GM21825 (cell line): ENCODE measurements around the gene NEK4.

Source experiments
- ATAC-seq: cut with Tn5 transposase; IDR thresholded peaks from one replicate; pipeline ENCODE4 v1.9.1; 2021; ENCODE audit warnings: mild to moderate bottlenecking, moderate library complexity; ENCODE audit not compliant: unreplicated experiment

Gene NEK4

GRCh38 chr3:52770496-52771333 is at the start of gene NEK4:
NEK4 (minus strand) TSS chr3:52770940; CDS start chr3:52770746, 194 bp downstream.
- ATAC-seq: peak; percentile 92

GRCh38 chr3:52819936-52820335 is 49.2 kb upstream of the NEK4 start:
- ATAC-seq: no peak

DNA sequence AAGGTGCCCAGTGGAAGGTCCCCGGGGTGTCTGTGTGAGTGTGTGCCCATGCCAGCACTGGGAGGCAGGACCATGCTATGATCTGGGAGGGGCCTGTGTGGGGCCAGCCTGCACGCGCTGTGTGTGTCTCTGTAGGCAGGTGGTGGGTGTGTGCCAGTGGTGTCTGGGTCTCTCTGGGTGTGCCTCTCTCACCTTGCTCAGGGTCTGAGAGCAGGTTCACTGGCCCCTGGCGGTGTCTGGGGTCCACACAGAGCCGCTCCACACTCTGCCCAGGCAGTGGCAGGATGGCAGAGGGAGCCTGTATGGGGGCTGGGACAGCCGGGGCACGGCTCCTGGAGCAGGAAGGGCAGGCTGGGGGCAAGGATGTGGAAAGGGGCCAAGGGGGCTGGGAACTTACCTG is 47.1 kb upstream of the NEK4 start:
- no peak for ATAC-seq

DNA sequence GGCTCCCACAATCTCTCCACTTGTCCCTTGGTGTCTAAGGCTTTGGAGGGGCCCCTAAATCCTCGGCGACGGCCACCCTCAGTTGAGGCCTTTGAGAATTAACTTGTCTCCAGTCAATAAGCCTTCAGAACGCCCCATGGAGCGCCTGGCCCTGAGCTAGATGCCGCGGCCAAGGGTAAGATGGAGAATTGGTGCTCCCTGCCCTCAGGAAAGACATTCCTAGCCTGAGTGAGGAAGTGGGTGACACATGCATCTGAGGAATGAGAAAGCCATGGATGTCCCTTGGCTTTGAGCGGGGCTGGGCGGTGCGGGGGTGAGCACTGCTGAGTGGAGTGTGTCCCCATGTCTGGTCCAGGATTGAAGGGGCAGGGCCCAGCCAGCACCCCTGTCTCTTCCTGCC is 46.5 kb upstream of the NEK4 start:
- no peak for ATAC-seq

GRCh38 chr3:52816654-52817053 is 45.9 kb upstream of the NEK4 start:
- ATAC-seq: no peak

DNA sequence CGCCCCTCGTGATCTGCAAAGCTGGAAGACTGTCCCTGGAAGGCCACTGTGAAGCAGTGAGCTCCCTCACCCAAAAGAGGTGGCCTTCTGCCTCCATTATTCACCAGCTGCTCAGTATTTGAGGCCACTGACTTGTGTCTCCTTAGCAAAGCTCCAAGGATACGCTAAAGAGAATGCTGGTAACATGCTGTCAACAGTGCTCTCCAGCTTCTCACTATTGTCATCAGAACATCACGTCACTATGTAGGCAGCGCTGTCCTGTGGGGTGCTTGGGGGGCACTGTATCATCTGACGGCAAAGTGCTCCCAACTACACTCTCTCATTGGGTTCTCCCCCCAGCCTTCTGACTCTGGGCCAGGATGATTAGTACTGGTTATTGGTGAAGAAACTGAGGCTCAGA is 45.5 kb upstream of the NEK4 start:
- no peak for ATAC-seq

DNA sequence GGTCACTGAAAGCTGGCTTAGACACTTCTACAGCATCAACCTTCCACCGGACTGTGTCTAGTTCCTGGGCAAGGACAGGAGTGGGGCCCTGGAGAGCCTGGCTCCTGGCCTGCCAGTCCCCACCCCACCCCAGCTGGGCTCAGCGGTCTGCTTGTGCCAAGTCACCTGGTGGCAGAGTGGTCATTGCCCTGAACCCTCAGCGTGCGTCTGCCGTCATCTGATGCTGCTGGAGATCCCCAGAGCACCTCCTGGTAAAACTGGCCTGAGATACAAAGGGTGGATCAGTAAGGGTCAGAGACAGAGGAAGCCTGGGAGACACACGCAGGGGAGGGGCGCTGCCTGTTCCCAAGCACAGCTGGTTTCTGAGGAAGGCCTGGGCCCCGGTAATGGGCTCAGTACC is 43.1 kb upstream of the NEK4 start:
- no peak for ATAC-seq

GRCh38 chr3:52811452-52812011 is 40.8 kb upstream of the NEK4 start:
- ATAC-seq: no peak

DNA sequence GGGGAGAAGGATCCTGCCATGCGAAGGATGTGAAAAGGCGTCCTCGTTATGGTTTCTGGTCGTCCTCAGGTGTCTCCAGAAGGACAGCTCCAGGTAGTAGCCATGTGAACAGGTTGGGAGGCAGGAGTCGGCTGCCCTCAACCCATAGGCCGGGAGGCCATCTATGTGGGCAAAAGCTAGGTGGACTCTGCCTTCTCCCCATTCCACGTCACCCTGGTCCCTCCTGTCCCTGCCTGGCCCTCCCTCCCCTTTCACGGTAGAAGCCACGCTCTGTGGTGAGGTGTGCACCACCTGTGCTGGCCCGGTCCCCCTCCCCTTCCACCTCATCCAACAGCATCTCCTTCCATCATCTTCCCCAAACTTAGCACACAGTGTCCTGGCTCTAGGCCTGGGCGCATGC is 40.2 kb upstream of the NEK4 start:
- ATAC-seq: no peak

GRCh38 chr3:52809662-52810377 is 39.1 kb upstream of the NEK4 start:
- no peak for ATAC-seq

DNA sequence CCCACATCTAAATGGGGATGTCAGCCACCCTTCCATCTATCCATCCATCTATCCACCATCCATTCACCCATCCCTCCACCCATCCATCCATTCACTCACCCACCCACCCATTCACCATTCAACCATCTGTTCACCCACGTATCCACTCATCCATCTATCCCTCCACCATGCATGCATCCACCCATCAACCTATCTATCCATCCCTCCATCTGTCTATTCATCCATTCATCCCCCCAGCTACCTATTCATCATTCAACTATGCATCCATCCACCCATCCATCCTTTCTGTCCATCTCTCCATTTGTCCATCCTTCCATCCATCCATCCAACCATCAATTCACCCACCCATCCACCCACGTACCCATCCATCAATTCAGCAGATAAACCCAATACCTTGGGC is 38.4 kb upstream of the NEK4 start:
- no peak for ATAC-seq

- ATAC-seq: no peak
Observed at GRCh38 chr3:52805270-52806039, 34.7 kb upstream of the NEK4 start.

- ATAC-seq: no peak
Observed at GRCh38 chr3:52801839-52802238, 31.1 kb upstream of the NEK4 start.

DNA sequence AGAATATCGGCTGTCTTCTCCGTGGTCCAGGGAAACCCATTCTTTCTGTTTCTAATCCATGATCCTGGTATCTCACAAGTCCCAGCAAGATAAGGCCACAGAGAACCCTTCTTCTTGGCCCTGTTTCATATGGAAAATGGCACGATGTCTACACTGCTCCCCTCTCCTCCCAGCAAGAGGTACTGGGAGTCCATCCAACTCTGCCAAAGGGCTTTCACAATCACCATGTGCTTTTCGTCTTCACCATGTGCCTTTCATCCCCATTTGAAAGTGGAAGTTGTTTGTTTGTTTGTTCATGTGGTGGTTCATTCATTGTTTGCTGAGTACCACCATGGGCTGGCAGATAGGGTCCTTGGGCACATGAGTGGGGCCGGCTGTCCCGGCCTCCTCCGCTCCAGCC is 29.3 kb upstream of the NEK4 start:
- ATAC-seq: no peak

- ATAC-seq: no peak
Observed at GRCh38 chr3:52798978-52799476, 28.3 kb upstream of the NEK4 start.

- no peak for ATAC-seq
Observed at GRCh38 chr3:52798376-52798977, 27.7 kb upstream of the NEK4 start.

- ATAC-seq: no peak
Observed at GRCh38 chr3:52796411-52796810, 25.7 kb upstream of the NEK4 start.

DNA sequence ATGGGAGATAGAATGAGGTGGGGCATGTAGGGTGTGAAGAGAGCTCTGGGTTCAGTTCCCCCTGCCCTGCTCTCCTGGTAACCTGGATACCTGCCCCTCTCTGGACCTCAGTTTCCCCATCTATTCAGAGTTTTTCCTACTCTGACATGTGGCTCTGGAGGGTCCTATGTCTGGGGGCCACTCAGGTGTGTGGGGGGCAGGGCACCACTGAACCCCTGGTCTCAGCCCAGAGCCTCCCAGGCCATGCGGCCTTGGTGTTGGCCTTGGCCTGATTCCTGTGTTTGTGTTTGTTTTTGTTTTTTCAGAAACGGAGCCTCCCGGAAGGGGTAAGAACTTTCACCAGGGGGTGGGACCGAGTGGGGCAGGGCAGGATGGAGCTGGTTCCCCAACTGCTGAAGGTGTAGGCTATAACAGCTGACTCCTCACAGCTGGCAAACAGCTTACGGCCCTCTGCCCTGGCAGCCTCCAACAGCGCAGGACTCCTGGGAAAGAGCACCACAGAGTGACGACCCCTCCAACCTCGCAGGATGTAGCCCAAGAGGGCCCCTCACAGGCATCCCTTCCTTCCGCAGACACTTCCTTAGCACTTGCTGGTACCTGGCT is 24.7 kb upstream of the NEK4 start:
- ATAC-seq: no peak

- ATAC-seq: no peak
Observed at GRCh38 chr3:52794612-52795099, 23.9 kb upstream of the NEK4 start, which contains the start of gene ITIH3. ITIH3 (plus strand) TSS chr3:52794796; CDS start chr3:52794804, 8 bp downstream.
